KG1 (cell line): ENCODE results near the gene FA2H.
"Not testable (repeated sequence)": the region's sequence is repeated elsewhere in the genome, so short reads cannot be mapped to it uniquely, and the experiment has no call there.

Source experiments
- DNase-seq: peaks from one replicate; lab custom pipeline; 2025; lab: John Stamatoyannopoulos, UW

The FA2H gene

DNA sequence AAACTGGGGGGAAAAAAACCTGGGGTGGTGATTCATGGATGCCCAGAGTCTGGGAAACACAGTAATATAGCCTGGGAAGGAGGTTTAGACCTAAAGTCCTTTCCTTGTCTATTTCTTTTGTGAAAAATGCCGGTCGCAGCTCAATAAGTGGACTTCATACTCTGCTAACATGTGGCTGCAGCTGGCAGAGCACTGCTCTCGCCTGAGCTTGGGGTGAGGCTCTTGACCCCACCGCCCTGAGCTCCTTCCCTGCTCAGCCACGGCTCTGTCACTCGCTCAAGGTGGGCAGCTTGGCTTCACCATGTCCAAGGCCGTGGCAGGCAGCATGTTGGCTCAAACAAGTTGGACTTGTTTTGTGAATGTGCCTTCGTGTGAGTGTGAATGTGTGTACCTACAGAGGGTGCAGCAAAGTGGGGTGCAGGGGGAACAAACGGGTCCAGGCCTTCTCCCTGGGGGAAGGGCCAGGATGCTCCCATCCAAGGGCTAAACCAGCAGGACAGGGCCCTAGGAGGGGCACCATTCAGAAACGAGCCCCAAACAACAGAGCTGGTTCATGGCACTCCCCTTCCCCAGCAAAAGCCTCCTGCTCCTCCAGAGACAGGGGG lies 4.9 kb downstream of the FA2H start:
- no peak for DNase-seq

DNA sequence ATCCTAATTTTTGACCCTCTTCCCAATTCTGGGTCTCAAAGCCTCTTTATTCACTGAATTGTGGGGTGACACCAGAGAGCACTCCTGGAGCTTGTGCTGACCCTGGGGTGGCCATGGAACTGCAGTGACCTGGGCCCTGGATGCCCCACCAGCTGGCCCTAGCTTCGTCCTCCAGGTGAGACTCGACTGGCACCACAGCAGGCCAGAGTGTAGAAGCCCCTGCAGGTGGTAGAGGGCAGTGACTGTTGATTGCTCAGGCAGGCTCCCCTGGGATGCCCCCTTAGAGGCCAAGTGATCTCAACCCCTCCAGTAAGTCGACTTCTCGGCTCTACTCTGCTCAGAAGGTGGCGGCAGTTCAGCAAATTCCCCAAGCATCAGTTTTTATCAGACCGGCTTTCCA lies 6.4 kb downstream of the FA2H start:
- DNase-seq, result no peak

DNA sequence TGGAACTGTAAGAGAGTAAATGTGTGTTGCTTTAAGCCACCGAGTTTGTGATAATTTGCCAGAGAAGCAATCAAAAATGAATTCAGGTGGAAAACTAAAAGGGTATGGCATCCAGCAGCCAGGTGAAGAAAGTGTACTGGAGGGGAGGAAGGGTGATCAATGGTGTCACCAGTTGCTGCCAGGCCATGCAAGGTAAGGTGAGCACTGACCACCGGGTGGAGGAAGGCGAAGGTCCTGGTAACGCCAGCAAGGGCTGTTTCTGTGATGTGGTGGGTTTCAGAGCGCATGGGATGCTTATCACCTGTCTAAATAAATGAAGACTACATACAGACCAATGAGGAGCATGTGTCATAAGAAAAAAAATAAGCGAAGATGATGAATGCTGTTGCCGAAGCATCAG lies 6.9 kb downstream of the FA2H start:
- DNase-seq, result no peak

DNA sequence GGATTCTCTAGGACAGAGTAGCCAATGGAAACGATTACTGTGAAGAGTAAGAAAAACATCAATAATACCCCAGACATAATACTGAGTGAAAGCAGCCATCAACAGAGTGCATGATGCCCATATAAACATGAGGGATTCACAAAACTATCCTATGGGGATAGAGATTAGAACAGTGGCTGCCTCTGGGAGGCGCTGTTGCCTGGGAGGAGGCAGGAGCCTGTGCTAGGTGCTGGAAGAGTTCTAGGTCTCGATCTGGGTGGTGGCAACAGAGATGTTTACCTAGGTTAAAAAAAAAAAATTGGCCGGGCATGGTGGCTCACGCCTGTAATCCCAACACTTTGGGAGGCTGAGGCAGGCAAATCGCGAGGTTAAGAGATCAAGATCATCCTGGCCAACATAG lies 7.9 kb downstream of the FA2H start:
- no peak for DNase-seq

DNA sequence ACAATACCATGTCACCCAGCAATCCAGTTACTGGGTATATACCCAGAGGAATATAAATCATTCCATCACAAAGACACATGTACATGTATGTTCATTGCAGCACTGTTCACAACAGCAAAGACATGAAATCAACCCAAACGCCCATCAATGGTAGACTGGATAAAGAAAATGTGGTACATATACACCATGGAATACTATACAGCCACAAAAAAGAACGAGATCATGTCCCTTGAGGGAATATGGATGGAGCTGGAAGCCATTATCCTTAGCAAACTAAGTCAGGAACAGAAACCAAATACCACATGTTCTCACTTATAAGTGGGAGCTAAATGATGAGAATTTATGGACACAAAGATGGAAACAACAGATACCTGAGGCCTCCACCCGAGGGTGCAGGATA lies 10.4 kb downstream of the FA2H start:
- not testable (repeated sequence) for DNase-seq

DNA sequence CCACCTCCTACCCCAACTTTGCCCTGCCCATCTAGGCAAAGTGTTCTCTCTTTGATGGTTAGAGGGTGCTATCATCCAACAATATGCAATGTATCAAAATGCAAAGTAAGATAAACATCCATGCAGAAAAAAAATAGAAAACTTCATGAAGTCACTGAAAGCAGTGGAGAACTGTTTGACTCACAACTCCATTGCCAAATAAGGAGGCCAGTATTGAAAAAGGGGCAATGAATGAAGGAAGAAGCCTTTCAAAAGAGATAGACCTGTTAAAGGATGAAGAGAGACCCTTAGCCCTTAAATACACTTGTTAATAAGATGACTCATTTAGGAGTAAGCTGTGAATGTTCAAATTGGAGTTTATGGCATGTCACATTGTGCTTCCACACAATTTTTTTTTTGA lies 13.0 kb downstream of the FA2H start:
- DNase-seq, result no peak

GRCh38 chr16:74760007-74760767 lies 14.4 kb downstream of the FA2H start:
- no peak for DNase-seq

DNA sequence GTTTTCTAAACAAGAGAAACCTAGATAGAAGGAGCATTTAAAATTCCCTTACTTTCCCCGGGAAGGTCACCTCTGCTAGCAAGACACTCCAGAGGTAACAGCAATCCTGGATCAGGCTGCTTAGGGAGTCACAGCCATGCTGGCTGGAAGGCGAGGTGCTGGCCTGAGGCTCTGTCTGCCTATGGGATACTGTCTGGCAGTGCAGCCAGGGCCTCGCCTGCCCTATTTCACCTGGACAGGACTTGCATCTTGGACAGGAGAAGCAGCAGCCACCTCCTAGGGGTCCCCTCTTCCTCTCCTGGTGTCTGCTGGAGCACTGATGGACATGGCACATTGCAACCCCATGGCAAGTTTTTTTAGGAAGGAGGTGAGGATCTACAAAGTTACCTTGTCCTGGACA lies 15.1 kb downstream of the FA2H start:
- no peak for DNase-seq

DNA sequence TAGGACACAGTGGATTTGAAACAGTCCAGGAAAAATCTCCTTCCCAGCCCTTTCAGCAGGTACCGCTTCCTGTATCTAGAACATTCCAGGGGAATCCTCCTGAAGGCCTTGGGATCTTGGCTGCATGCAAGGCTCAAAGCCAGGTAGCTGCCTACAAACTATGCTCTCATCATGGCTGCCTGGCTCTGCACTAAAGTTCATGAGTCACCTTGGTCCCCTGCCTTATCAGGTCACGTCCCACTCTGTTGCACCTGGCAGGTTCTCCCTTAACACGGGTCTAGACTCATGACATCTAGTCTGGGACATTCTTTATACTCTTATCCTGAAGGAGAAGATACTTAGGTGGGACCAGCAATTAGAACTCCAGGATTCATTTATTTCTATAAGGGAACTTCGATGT lies 15.8 kb downstream of the FA2H start:
- DNase-seq, result no peak

DNA sequence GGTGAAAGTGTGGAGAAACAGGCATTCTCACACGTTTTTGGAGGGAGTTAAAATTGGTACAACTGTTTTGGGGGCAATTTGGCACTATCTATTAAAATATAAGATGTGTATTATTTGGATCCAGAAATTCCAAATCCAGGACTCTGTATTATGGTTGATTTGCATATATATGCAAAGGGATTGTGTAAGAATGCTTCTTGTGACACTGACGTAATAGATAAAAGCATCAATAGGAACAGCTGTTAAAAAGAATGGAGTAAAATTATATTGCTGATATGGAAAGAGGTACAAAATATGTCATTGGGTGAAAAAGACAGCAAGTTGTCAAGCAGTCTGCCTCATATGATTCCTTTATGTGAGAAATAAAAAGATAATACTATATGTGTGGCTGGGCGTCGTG lies 17.3 kb downstream of the FA2H start:
- no peak for DNase-seq

- no peak for DNase-seq
Observed at GRCh38 chr16:74756203-74756602, 18.4 kb downstream of the FA2H start.

DNA sequence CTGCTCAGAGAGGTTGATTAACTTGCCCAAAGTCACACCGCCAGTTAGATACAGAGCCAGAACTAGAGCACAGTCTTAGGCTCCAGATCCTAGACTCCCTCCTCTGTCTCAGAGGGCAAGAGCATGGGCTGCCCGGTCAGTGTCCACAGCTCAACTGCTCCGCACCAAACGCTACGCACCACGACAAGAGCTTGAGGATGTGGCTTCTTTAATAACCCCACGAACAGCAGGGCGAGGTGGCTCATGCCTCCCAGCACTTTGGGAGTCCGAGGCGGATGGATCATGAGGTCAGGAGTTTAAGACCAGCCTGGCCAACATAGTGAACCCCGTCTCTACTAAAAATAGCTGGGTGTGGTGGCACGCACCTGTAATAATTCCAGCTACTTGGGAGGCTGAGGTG lies 21.4 kb downstream of the FA2H start:
- DNase-seq, result no peak

- DNase-seq, result no peak
Observed at GRCh38 chr16:74752756-74753155, 21.9 kb downstream of the FA2H start.

GRCh38 chr16:74752258-74752657 lies 22.4 kb downstream of the FA2H start:
- DNase-seq, result no peak

- no peak for DNase-seq
Observed at GRCh38 chr16:74751658-74752057, 23.0 kb downstream of the FA2H start.

DNA sequence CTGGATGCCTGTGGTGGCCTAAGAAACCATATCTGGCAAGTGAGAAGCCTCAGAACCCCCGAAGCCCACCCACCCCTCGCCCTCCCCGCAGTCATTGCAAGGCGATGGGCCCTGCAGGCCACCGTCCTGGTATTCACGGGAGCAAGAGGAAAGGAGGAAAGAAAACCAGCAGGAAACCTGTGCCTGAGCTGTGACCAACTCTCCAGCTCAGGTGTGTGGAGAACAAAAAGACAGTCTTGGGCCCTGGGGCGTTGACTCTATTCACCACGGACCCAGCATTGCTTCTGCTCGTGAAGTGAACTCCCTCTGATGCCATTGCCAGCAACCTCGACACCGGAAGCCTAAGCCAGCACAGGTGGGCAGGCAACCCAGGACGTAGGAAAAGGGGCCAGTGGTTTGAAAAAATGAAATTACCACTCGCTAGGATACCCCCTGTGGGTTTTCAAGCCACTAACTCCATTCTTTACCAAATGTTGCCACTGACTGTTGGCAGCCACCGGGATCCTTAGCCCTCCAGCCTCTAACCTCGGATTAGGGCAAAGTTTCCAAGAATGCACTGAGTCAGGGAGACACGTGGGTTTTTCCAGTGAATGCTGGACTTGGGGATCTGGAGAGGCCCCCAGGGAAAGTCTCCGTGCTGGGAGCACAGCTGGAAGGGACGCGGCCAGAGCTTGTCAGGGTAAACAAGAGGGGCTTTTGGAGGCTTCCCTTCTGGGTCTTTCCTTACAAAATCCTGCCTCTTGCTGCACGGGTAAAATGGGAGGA lies 25.1 kb downstream of the FA2H start:
- no peak for DNase-seq

- DNase-seq, result no peak
Observed at GRCh38 chr16:74748616-74749026, 26.0 kb downstream of the FA2H start.

- no peak for DNase-seq
Observed at GRCh38 chr16:74747716-74748615, 26.7 kb downstream of the FA2H start.

DNA sequence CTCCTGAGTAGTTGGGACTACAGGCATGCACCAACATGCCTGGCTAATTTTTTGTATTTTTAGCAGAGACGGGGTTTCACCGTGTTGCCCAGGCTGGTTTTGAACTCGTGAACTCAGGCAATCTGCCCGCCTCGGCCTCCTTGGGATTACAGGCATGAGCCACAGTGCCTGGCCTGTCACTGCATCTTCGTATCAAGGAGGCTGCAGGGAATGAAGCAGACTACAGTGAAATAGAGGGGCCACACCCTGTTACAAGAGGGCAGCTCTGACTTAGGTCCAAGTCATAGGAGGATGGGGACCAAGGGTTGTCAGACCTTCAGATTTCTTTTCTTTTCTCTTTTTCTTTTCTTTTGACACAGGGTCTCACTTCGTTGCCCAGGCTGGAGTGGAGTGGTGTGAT lies 28.7 kb downstream of the FA2H start:
- DNase-seq, result no peak

DNA sequence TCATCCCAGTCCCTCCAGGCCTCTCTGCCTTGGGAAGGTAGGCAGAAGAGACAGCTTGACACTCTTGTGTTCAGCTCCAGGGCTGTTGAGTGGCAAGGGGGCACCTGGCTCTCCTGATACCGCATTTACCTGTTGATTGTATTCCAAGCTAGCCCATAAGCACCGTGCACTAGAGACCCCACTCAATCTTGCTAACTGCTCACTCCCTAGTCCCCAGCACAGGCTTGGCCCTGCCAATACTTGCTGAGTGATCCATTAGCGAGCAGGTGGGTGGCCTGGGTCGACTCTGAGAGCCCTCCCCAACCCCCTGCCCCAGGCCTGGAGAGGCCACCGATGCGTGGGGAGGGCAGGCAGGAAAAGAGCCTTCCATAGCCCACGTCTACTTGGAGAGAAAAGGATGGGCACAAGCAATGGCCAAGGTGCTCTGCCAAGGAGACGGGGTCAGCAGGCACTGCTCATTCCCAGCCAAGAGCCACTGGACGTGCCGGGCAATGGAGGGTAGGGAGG lies 29.5 kb downstream of the FA2H start:
- DNase-seq, result no peak

DNA sequence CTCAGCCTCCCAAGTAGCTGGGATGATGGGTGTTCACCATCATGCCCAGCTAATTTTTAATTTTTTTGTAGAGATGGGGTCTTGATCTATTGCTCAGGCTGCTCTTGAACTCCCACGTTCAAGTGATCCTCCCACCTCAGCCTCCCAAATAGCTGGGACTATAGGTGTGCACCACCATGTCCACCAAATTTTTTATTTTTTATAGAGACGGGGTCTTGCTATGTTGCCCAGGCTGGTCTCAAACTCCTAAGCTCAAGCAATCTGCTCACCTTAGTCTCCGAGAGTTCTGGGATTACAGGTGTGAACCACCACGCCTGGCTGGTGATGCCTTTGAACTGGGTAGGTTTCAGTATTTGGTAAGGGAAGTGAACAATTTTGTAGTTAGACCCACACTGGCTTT lies 30.1 kb downstream of the FA2H start:
- no peak for DNase-seq
